ENCODE data around the gene SULT1A4.
"Not testable (repeated sequence)": the region's sequence is repeated elsewhere in the genome, so short reads cannot be mapped to it uniquely, and the experiment has no call there.

The SULT1A4 gene

DNA sequence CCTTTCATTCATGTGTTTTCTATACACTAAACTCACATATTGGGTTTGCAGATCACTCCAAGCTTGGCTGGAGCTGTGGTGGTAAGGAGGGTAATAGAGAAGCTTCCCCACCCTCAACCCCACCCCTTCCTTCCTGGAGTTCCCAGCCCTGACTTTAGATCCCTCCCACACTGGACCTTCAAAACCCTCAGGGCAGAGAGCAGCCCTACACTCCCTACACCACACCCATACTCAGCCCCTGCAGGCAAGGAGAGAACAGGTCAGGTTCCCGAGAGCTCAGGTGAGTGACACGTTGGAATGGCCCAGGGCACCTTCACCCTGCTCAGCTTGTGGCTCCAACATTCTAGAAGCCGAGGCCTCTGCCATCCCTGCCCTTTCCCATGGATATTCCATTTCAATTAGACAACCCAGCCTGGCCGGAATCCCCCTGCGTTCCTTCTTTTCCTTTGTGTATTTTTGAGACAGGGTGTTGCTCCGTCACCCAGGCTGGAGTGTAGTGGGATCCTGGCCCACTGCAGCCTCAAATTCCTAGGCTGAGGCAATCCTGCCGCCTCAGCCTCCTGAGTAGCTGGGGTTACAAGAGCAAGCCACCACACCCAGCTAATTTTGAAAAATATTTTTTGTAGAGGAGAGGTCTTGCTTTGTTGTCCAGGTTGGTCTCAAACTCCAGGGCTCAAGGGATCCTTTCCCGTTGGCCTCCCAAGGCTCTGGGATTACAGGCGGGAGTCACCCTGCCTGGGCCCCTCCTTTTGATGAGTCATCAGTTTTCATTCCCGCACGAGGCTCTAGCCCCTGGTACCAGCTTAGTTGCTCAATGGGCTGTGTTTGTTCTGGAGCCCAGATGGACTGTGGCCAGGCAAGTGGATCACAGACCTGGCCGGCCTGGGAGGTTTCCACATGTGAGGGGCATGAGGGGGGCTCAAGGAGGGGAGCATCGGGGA, at the start of gene SULT1A4:
Gene SULT1A4 (plus strand): TSS at position 208 of the 941 bp plus-strand sequence. CDS start 1,473 bp downstream, outside the sequence.
- not testable (repeated sequence) for DNase-seq

DNA sequence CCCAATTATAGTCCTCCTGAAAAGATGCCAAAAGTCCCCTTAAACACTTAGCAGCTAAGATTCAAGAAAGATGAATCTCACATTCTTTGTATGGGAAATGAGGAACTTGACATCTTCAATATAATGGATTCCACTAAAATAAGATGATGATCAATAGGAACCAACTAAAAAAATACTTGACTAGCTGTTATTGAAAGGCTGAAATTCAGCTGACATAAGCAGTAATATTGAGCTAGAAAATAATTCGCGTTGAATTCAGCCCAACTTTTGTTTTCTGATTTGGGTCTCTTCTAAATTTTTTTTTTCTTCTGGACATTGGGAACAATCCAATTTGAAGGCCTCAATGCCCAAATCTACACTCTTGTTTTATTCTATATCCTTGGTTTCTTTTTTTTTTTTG, 36.1 kb upstream of the SULT1A4 start:
- DNase-seq: not testable (repeated sequence)

DNA sequence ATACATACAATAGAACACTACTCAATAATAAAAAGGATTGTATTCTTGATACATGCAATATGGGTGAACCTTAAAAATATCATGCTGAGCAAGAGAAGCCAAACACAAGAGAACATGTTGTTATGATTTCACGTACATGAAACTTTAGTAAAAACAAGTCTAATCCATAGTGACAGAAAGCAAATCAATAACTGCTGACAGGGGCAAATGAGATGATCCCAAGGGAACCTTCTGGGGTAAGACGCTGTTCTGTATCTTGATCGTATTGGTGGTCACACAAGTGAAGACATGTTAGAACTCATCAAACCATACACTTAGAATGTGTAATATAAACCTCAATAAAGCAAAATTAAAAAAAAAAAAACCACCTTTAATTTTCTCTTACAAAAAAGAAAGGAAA, 34.3 kb upstream of the SULT1A4 start:
- DNase-seq: not testable (repeated sequence)

DNA sequence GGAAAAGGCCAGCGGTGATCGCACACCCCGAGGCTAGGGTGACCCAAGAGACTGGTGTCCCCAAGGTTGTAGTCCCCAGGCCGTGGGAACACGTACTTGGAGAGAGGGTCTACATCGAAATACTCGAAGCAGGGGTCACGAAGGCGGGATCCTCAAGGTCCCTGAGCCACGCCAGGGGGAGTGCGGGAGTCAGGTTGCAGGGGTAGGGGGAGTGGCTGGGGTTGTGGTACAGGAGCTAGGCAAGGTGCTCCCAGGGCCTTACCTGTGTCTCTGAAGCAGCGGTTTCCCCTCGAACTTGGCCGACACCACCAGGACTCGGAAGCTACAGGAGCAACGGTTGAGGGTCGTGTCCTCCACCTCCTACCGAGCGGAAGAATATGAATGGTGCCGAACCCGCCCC, 6.0 kb upstream of the SULT1A4 start:
- DNase-seq: not testable (repeated sequence)

DNA sequence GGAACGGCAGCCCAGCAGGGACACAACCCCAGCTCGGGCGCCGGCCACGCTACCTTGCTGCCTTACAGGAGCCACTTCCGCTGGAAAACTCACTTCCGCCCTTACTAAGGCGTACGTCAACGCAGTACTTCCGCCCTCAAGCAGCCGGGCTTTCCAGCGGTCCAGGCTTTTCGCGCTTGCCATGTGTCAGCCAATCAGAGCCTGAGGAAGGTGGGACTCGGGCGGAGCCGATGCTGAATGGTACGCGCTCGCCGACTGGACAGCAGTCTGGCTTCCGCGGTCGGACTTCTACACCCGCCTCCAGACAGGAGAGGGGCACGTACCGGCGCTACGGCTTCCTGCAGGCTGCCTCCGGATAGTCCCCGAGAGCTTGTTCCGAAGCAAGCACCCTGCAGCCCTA, 5.4 kb upstream of the SULT1A4 start, which contains the start of the genes BOLA2 and SLX1B:
Gene BOLA2 (minus strand): TSS at position 83 of the 400 bp plus-strand sequence. CDS start 98 bp downstream, outside the sequence.
Gene SLX1B (plus strand): TSS at position 265 of the 400 bp plus-strand sequence.
- not testable (repeated sequence) for DNase-seq

DNA sequence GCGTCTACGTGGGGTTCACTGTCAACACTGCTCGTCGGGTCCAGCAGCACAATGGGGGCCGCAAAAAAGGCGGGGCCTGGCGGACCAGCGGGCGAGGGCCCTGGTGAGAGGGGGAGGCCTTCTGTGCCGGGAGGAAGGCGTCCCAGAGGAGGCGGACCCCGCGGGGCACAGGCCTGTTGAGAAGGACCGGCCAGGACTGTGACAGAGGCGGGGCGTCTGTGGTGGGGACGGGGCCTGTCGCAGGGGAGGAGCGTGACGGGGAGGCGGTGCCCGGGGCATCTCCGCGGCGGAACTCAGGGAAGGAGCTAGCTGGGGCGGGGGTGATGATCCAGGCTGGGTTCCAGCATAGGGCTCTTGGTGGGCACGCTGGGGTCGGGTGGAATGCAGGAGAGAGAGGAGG, 4.9 kb upstream of the SULT1A4 start:
- not testable (repeated sequence) for DNase-seq

DNA sequence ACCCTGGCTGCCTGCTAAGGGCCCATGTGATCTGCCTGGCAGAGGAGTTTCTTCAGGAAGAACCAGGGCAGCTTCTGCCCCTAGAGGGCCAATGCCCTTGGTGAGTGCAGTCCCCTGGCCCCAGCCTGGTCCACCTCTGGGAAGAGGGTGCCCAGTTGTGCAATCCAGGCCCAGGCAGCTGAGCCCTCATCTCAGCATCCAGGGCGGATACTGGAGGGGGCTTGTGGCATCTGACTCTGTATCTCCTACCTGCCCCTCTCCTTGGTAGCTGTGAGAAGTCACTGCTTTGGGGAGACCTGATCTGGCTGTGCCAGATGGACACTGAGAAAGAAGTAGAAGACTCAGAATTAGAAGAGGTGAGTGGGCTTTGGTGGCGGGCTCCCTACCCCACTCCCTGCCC, 2.1 kb upstream of the SULT1A4 start:
- not testable (repeated sequence) for DNase-seq

DNA sequence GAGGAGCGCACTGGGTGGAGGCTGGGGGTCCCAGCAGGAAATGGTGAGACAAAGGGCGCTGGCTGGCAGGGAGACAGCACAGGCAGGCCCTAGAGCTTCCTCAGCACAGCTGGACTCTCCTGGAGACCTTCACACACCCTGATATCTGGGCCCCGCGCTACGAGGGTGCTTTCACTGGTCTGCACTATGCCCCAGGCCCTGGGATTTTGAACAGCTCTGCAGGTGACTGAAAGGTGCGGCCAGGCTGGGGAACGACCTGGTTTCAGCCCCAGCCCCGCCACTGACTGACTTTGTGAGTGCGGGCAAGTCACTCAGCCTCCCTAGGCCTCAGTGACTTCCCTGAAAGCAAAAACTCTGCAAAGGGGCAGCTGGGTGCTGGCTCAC, 926 bp downstream of the SULT1A4 start:
- not testable (repeated sequence) for DNase-seq

DNA sequence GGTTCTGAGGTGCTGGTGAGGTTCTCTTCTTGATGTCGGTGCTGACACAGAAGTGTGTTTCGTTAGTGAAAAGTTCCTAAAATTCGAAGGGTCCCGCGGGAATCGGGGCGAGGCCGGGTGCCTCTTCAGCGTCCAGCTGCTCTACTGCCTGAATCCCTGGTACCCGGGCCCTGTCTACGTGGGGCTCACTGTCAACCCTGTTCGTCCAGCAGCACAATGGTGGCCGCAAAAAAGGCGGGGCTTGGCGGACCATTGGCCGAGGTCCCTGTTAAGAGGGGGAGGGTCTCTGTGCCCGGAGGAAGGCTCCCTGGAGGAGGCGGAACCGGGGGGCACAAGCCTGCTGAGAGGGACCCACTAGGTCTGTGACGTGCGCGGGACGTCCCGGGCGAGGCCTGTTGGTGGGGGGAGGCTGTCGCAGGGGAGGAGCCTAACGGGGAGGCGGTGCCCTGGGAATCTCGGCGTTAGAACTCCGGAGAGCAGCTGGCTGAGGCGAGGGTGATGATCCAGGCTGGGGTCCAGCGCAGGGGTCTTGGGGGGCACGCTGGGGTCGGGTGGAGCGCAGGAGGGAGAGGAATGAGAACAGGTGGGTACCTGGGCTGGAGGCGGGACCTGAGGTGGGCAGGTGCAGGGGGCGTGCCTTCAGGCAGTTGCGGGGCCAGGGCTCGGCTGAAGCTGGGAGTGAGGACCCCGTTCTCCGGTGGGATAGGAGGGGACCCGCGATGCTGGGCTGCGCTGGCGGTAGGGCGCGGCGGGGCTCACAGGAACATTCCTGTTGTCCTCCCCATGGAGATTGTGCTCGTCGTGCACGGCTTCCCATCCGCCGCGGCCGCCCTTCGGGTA, 6.5 kb downstream of the SULT1A4 start:
- not testable (repeated sequence) for DNase-seq

DNA sequence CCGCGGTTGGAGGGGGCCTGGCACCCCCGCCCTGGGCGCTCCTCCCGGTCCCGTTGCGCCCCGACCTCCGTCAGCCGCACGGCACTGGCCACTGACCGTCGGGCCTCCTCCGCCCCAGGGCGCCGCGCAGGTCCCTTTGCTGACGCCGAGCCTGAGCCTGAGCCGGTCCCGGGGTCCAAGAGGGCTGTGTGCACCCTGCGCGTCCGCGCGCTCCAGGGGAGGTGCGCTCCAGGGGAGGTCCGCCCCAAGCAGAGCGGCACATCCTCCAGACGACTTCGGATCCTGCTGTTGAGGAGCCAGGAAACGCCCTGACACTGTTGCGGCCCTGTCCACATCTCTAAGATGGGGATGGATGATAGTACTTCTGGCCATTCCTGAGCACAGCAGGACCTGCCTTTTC, 7.2 kb downstream of the SULT1A4 start:
- DNase-seq: not testable (repeated sequence)

DNA sequence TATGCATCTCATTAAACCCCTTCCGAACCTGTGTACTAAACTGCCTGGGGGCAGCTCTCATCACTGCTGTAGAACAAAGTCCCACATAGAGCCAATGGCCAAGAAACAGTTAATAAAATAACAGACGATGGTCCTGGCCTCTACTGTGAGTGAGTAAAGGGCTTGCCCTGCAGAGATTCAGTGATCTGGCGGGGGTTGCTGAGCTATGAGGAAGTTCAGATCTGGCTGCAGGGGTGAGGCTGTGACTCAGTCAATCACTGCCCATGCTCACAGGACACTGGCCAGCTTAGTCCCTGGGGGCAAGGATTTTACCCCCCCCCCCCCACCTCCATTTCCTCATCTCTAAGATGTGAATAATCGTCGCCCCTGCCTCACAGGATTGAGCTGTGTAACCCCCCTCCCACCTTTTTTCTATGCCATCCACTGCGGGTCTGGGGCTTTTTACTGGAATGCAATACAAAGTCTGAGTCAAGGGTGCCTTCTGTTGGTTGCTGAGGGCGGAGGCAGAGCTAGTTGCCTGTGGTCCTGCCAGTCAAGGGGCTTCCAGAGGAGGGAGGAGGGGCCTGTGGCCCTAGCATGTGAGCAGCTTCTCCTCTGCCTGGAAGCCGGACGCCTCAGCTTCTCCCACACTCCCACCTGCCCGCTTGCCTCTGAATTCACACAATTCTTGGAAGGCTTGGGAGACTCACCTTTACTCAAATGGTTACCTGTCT, 8.1 kb downstream of the SULT1A4 start:
- not testable (repeated sequence) for DNase-seq

DNA sequence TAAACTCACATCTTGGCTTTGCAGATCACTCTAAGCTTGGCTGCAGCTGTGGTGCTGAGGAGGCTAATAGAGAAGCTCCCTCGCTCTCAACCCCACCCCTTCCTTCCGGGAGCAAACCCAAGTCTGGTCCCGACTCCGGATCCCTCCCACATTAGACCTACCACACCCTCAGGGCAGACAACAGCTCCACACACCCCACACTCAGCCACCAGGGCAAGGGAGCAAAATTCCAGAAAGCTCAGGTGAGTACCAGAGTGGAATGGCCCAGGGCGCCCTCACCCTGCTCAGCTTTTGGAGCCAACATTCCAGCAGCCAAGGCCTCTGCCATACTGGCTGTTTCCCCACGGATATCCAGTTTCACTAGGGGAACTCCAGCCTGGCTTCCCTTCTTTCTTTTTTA, 9.9 kb downstream of the SULT1A4 start:
- not testable (repeated sequence) for DNase-seq

DNA sequence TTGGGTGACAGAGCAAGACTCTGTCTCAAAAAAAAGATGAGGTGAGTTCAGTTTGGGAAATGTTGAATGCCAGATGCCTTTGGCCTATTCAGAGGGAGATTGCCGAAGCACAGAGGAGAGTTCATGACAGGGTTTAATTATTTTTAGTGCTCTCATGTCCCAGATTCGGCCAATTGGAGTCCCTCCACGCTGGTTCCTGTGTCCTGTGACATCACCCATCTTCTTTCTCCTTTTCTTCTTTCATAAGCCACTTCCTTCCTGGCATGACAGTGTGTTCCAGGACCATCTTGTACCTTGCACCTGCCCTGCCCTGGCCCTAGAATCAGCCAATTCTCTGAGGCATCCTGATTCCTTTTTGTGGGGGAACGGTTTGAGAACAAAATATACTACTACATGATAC, 12.4 kb downstream of the SULT1A4 start:
- not testable (repeated sequence) for DNase-seq

DNA sequence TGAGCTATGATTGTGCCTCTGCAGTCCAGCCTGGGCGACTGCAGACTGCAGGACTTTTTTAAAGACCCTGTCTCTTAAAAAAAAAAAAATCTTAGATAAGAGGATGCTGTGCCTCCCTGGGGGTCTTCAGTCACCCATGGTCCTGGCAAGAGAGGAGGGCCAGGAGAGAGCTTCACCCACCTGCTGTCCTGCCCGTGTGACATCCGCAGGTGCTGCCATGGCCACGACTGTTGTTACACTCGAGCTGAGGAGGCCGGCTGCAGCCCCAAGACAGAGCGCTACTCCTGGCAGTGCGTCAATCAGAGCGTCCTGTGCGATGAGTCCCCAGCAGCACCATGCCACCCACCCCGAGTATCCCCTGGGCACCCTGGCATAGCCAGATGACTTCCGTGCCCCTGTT, 22.6 kb downstream of the SULT1A4 start:
- DNase-seq: not testable (repeated sequence)

DNA sequence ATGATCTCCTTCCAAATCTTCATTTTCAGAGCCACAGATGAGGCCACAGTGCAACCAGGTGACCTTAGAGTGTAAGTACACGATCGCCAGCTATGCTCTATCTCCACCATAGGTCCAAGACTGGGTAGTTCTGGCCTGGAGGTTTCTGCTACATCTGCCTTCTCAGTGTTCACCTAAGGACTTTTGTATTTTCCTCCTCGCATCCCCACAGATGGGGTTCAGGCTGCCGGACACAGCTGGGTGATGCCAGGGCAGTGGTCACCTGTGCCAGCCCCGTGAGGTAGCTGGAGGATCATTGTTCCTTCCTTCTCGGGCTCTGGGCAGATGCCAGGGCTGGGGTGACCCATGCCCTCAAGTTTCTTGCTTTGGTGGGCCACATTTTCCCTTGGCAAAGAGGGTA, 46.6 kb downstream of the SULT1A4 start, which contains the start of gene NPIPB12:
Gene NPIPB12 (minus strand): TSS at position 101 of the 400 bp plus-strand sequence.
- not testable (repeated sequence) for DNase-seq
